ENCODE results near the gene VEPH1.
A peak's percentile ranks its signal among the peaks of the same experiment; 100 is the strongest.

Gene VEPH1

DNA sequence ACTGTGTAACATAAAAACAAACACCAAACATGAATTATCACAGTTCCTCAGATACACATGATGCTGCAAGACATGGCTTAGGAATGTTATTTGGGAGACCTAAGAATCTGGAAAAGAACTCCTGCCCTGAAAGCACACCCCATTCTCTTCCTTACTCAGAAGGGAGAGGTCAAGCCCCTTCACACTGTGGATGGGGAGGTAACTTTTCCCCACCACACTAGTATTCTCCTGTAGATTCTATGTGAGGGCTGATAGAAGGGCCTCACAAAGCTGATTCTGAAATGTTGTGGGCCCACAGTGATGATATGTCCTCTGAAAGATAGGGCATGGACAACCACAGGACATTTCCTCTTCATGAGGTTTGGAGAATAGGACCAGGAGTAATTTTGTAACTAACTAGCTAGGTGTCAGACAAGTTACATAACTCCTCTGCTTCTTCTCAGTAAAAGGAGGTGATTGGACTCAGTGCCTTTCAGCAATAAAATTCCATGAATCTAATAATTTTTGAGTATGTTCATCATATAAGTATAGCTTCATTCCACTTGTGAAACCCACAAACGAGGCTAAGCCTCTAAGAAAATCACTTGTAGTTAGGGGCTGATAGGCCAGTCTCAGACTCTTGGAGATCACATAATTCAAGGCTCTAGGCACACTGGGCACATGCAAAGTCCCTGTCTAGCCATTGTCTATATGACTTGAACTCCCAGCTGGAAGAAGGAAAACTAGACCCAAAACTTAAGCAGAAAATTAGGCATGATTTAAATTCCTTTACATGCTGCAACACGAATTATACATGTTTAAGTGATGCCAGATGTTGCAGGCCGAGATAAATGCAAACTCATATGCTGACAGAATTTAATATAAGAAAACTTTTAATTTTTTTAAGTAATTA, 59.1 kb downstream of the VEPH1 start:
- Histone ChIP-seq H3K27ac (peak overlapping the region; percentile 7), H3K27me3 (replicated peaks) (no peaks in the 10 kb centered on the region), H3K4me3 (ENCODE audit: low read depth, low read length) (no peak overlapping the region), H3K36me3 (replicated peaks) (peaks cover 16% of the 10 kb centered on the region)
- no peak for TF ChIP-seq CTCF (IDR thresholded peaks at IDR 0.05; ENCODE audit: low read depth, low read length, missing control alignments)
- in situ Hi-C loops (cut with HindIII; ENCODE audit: low pct_ligation_motif_present, low sequenced_read_pairs): no loop called here
- no peak for DNase-seq

- no peak for TF ChIP-seq CTCF (IDR thresholded peaks at IDR 0.05; ENCODE audit: low read depth, low read length, missing control alignments)
- peak overlapping the region; percentile 39 for H3K27ac ChIP-seq
- no peak overlapping the region for H3K4me3 ChIP-seq (ENCODE audit: low read depth, low read length)
- DNase-seq: peak; percentile 58
- H3K36me3 ChIP-seq (replicated peaks): peaks cover 22% of the 10 kb centered on the region
- no peaks in the 10 kb centered on the region for H3K27me3 ChIP-seq (replicated peaks)
- in situ Hi-C loops (cut with HindIII; ENCODE audit: low pct_ligation_motif_present, low sequenced_read_pairs): no loop called here
Observed at GRCh38 chr3:157442729-157443128, 60.5 kb downstream of the VEPH1 start.

DNA sequence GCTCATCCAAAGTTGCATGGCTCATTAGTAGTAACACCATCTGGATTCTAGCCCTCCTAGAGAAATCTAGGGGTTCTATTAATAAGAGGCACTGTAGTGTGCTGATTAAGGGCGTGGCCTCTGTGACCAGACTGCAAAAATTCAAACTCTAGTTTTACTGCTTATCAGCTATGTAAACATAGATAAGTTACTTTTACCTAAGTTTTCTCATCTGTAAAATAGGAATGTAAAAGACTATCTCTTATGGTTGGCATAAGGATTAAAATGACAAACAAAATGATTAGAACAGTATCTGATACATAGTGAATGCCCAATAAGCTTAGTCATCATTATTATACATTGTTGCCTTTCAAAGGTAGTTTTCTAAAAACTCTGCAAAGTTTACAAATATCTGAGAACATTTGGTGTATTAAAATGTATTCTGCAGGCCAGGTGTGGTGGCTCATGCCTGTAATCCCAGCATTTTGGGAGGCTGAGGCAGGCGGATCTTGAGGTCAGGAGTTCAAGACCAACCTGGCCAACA, 62.1 kb downstream of the VEPH1 start:
- no peak for TF ChIP-seq CTCF (IDR thresholded peaks at IDR 0.05; ENCODE audit: low read depth, low read length, missing control alignments)
- no peak overlapping the region for H3K27ac ChIP-seq
- DNase-seq: no peak
- H3K4me3 ChIP-seq (ENCODE audit: low read depth, low read length): no peak overlapping the region
- in situ Hi-C loops (cut with HindIII; ENCODE audit: low pct_ligation_motif_present, low sequenced_read_pairs): no loop called here
- H3K27me3 ChIP-seq (replicated peaks): no peaks in the 10 kb centered on the region
- H3K36me3 ChIP-seq (replicated peaks): peaks cover 23% of the 10 kb centered on the region

- TF ChIP-seq CTCF (IDR thresholded peaks at IDR 0.05; ENCODE audit: low read depth, low read length, missing control alignments): no peak
- H3K36me3 ChIP-seq (replicated peaks): peaks cover 23% of the 10 kb centered on the region
- peak overlapping the region; percentile 71 for H3K4me3 ChIP-seq (ENCODE audit: low read depth, low read length)
- DNase-seq: no peak
- peak overlapping the region; percentile 61 for H3K27ac ChIP-seq
- no peaks in the 10 kb centered on the region for H3K27me3 ChIP-seq (replicated peaks)
- in situ Hi-C loops (cut with HindIII; ENCODE audit: low pct_ligation_motif_present, low sequenced_read_pairs): no loop called here
Observed at GRCh38 chr3:157438194-157438730, 65.0 kb downstream of the VEPH1 start.

GRCh38 chr3:157436583-157437291, 66.5 kb downstream of the VEPH1 start, which contains the start of gene PTX3:
Gene PTX3 (plus strand): TSS chr3:157436850. CDS start chr3:157436934, 84 bp downstream.
- in situ Hi-C loops (cut with HindIII; ENCODE audit: low pct_ligation_motif_present, low sequenced_read_pairs): no loop called here
- Histone ChIP-seq H3K27ac (peak within 1 kb of the TSS; percentile 61), H3K4me3 (ENCODE audit: low read depth, low read length) (peak within 1 kb of the TSS; percentile 71), H3K27me3 (replicated peaks) (no peaks in the 10 kb centered on the region), H3K36me3 (replicated peaks) (peaks cover 14% of the 10 kb centered on the region)
- TF ChIP-seq CTCF (IDR thresholded peaks at IDR 0.05; ENCODE audit: low read depth, low read length, missing control alignments): no peak
- peak; percentile 84 for DNase-seq

All from brain microvascular endothelial cell (primary cell).